Activated effector memory CD4-positive, alpha-beta T cell treated with anti-CD3 and anti-CD28 coated beads, Interleukin-2, amount 50 U/mL, for 16 hours (primary cell): Measurements from ENCODE around the gene STIM2.
"Not testable (repeated sequence)": the region's sequence is repeated elsewhere in the genome, so short reads cannot be mapped to it uniquely, and the experiment has no call there.

Source experiments
- DNase-seq: peaks from one replicate; pipeline ENCODE4 v3.0.0-alpha.2; 2020

STIM2 gene

DNA sequence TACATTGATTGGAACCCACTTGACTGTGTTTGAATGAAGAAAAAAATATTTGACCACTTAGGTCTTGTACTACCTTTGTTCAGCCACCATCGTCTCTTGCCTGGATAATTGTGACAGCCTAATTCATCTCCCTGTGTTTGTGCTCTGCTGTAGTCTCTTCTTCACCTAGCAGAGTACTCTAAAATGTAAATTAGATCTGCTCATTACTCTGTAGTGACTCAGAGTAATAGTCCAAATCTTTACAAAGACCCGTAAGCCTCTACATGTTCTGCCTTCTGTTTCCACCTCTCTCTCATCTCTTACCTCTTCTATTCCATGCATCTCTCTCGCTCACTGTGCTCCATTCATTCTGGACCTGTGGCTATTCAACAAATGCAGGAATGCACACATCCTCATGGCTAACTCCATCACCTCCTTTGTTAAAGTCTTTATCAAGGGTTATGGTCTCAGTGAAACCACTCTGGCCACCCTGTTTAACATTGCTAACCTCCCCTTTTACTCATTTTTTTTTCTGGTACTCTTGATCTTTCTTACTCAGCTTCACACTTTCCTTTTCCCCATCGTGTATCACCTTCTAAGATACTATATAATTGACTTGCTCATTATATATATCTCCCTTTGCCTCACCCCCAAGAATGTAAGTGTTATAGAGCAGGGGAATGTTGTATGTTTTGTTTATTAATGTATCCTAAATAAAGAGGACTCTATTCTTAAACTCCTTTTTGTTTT, 98.4 kb downstream of the STIM2 start:
- no peak for DNase-seq

GRCh38 chr4:26959654-26960047, 99.0 kb downstream of the STIM2 start:
- no peak for DNase-seq

DNA sequence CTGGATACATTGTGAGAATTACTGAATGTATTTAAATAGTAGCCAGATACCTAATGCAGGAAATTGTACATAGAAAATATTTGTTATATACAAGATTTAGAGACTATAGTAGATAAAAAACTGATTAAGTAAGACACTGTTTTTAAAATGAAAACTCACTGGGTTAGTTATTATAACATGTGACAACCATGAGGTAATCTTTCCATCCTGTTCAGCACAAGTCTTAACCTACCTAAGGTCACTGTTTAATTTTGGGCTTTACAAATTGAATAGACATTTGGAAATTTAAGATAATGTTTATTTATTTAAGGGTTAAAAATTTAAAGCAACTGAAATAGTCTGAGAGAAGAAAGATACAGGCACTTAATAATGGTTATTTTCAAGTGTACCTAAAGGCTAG, 102.1 kb downstream of the STIM2 start:
- no peak for DNase-seq

GRCh38 chr4:26964512-26964911, 103.9 kb downstream of the STIM2 start:
- DNase-seq: no peak

DNA sequence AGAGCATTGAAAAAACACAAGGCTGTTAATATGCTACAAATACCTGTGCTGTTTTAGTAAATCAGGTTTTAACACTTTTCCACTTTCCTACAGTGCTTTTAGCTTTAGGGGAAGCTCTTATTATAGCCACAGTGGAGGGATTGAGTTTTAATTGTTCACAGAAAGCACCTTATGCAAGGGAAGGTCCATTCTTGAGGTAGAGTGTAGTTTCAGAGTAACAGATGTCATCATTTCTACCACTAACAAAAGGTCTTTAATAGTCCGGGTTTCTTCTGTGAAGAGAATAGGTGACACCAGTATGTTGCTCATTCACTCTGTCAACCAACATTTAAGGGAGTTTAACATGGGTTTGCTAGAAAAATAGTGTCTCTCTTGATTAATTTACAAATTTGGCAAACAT, 104.4 kb downstream of the STIM2 start:
- no peak for DNase-seq

DNA sequence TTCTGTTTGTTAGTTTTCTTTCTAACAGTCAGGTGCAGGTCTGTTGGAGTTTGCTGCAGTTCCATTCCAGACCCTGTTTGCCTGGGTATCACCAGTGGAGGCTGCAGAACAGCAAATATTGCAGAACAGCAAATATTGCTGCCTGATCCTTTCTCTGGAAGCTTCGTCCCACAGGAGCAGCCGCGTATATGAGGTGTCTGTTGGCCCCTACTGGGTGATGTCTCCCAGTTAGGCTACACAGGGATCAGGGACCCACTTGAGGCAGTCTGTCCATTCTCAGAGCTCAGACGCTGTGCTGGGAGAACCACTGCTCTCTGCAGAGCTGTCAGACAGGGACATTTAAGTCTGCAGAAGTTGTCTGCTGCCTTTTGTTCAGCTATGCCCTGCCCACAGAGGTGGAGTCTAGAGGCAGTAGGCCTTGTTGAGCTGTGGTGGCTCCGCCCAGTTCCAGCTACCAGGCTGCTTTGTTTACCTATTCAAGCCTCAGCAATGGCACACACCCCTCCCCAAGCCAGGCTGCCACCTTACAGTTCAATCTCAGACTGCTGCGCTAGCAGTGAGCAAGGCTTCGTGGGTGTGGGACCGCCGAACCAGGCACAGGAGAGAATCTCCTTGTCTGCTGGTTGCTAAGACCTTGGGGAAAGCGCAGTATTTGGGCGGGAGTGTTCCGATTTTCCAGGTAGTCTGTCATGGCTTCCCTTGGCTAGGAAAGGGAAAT, 115.0 kb downstream of the STIM2 start:
- DNase-seq: not testable (repeated sequence)

GRCh38 chr4:26978387-26979053, 117.9 kb downstream of the STIM2 start:
- DNase-seq: no peak

DNA sequence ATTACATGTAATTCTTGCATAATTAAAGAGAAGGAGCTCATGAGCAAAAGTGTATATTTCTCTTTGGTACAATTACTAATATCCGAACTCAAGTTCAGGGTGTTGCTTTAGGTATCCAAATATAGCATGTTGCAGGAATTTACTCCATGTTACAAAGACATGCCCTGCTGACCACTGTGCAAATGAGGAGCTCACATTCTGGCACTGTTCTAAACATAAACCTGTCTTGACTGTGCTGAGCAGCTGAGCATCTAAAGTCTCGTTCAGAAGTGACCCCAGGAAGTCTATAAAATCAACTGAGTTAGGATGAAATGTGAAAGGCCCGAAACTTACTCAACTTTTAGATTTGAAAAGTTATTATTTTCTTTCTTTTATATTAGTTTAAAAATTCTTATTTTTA, 124.3 kb downstream of the STIM2 start:
- DNase-seq: no peak

DNA sequence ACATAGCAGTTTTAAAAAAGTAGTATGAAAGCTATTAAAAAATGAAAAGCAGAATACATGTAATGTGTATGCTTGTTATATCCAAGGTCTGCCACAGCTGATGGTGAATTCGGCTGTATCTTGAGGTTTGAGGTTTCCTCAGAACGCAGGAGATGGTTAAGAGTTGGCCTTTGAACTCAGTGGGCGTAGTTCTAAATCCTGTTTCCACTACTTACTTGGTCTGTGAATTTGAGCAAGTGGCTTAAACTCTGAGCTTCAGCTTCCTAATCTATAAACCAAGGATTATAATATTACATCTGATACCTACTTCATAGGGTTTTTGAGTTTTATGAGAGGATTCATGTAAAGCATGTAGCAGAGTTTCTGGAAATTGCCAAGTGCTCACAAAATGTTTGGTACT, 125.2 kb downstream of the STIM2 start:
- DNase-seq: peak; percentile 62

GRCh38 chr4:26987191-26987590, 126.5 kb downstream of the STIM2 start:
- no peak for DNase-seq

DNA sequence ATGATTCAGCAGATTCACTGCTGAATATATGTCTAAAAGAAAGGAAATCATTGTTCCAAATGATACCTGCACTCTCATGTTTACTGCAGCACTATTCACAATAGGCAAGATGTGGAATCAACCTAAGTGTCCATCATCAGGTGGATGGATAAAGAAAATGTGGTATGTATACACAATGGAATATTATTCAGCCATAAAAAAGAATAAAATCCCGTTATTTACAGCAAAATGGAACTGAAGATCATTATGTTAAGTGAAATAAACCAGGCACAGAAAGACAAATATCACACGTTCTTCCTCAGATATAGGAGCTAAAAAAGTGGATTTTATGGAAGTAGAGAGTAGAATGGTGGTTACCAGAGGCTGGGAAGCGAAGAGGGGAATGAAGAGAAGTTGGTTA, 130.4 kb downstream of the STIM2 start:
- DNase-seq: no peak

DNA sequence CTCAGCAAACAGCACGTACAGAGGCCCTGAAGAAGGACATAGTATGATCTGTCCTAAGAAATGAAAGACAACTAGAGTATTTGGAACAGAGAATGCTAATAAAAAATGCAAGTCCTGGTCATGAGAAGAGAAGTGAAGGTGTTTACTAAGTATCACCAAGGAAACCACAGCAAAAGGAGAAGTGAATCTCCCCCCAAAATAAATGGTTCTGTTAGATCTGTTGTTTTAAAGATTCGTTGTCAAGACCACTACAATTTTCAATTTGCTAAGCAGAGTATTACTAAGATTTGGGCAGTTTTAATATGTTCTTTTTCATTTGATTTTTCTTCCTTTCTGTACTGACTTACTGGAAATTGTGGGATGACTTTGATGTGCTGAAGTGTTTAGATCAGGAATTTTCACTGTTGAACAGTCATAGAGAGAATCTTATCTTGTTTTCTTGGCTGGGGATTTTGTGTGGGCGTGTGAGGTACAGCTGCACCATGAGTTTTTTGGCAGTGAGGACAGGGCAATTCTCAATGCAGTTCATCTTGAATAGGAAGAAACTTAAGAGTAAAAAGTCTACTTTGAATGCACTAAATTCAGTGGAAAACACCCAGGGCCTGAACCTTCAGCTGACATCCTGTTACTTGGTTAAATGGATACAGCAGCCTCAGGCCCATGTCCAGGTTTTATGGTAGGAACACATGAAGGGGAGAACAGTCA, 132.2 kb downstream of the STIM2 start:
- DNase-seq: peak; percentile 58

- DNase-seq: no peak
Observed at GRCh38 chr4:26993539-26993938, 132.9 kb downstream of the STIM2 start.

DNA sequence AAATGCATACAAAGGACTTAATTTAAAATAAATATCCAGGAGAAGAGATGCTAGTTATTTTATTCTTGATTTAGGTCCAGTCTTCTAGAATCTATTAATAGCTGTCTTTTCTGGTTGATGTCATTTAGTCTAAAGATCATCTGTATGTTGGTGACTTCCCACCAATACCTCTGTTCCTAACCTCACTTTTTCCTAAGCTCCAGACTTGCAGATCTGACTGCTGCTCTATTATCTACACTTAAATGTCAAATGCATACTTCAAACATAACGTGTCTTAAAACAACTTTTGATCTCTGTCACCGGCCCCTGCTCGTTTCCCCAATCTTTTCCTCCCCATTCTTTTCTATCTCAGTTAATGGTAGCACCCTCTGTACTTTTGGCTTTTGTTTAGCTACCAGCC, 133.3 kb downstream of the STIM2 start:
- no peak for DNase-seq

DNA sequence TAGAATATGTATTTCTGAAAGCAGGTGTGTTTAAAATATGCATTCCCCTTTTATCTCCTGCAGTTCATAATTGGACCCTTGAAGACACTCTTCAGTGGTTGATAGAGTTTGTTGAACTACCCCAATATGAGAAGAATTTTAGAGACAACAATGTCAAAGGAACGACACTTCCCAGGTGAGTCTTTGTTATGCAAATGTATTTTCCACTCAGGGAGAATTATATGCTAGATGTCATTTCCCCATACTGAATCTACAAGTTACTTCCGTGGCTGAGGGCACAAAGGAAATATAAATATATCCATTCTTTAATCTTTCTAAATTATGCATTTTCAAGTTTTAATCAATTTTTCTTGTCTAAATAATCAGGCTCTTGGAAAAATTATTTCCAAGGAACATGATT, 134.7 kb downstream of the STIM2 start:
- DNase-seq: no peak

DNA sequence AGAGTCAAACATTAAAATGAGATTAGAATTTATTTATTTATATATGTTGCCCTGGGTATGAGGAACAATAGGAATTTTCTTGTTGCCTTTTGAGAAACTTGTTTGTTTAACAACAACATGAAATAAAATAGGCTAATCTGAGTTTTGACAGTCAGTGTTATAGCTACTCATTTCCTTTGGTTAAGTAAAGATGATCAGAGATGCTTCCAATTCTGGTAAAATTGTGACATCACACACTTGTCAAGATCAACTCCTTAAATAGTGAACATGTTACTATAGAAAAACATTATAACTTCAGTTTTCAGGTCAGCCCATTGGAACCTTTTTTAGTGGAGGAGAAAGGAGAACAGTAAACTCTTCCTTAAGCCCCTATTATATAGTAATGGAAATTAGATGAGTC, 136.1 kb downstream of the STIM2 start:
- DNase-seq: no peak

GRCh38 chr4:26999689-27000088, 139.0 kb downstream of the STIM2 start:
- DNase-seq: no peak

DNA sequence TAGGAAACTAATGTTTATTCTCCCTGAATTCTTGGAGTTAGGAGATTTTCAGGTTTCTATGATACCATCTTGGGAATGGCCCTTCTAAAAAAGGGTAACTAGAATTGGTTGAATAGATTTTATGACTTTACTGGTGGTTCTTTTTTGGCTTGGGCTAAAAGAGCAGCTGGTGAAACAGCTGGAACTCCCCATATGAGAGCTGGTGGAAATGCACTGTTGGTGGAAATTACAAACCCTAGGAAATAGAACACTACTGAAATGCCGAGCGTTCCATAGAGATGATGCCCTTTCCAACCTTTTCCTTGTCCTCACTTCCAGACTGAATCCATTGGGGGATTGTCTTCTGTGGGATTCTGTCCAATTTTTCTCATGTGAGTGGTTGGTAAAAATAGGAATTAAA, 139.5 kb downstream of the STIM2 start:
- no peak for DNase-seq

- DNase-seq: no peak
Observed at GRCh38 chr4:27000820-27001219, 140.2 kb downstream of the STIM2 start.

GRCh38 chr4:27001398-27002164, 140.9 kb downstream of the STIM2 start:
- no peak for DNase-seq

- DNase-seq: peak; percentile 62
Observed at GRCh38 chr4:27003642-27004113, 143.0 kb downstream of the STIM2 start.

DNA sequence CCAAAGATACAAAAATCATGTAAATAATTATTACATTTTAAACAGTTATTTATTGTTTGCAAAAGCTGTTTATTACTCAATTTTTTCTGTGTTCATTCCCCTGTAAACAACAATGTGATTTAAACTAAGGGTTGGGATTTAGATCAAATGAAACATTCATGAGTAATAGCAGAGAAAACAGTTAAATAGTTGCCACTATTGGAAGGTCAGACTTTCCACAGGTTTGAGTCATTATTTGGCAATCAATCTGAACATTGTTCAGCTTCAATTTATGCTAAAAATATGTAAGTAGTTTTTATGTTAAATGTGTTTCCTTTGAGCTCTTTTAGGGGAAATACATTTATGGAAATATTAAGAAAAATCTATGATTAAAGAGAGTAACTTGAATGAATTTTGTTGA, 144.9 kb downstream of the STIM2 start:
- DNase-seq: no peak
